Keratinocyte (primary cell): Measurements from ENCODE around the gene UTF1. TPM values are rescaled to one million over a fixed set of nuclear protein-coding genes. Genes with fewer than 3 reads are reported as not detected.

ENCODE experiments used
- DNase-seq: peaks from one replicate; pipeline ENCODE4 v3.0.0-alpha.2; 2011; ENCODE audit warnings: low read depth, missing footprints, low spot score
- FAIRE-seq: peaks from 2 replicates; lab custom pipeline; 2011; peaks lifted over from hg19 to GRCh38; lab: Jason Lieb, UNC
- H2AFZ ChIP-seq: 2 replicates; pipeline ENCODE4 v1.6.0; 2012; ENCODE audit warnings: low read length, control low read depth, inconsistent platforms; ENCODE audit not compliant: control insufficient read depth
- H3K27ac ChIP-seq: 2 replicates; pipeline ENCODE4 v1.5.1; 2011; ENCODE audit warnings: low read length; ENCODE audit not compliant: control insufficient read depth, insufficient read depth
- H3K27me3 ChIP-seq: 3 replicates; pipeline ENCODE4 v1.6.0; 2011; ENCODE audit warnings: low read length; ENCODE audit not compliant: control insufficient read depth, insufficient read depth; ENCODE audit errors: extremely low read depth
- H3K36me3 ChIP-seq, 2 experiments: 2 replicates in 1 of 2; 3 replicates in 1 of 2; pipeline ENCODE4 v1.5.1; 2011; ENCODE audit warnings: low read length in 2 of 2, mild to moderate bottlenecking in 1 of 2; ENCODE audit not compliant: control insufficient read depth in 2 of 2, insufficient read depth in 2 of 2; ENCODE audit errors: extremely low read depth in 1 of 2
- H3K4me1 ChIP-seq: 3 replicates; pipeline ENCODE4 v1.5.1; 2011; ENCODE audit warnings: low read length; ENCODE audit not compliant: control insufficient read depth, insufficient read depth; ENCODE audit errors: extremely low read depth
- H3K4me2 ChIP-seq: 3 replicates; pipeline ENCODE4 v1.6.0; 2011; ENCODE audit warnings: low read depth, low read length; ENCODE audit not compliant: control insufficient read depth, insufficient read depth; ENCODE audit errors: extremely low read depth
- H3K4me3 ChIP-seq, 3 experiments: fragments of 200-600 bp in 1 of 3; sonication (generic) in 1 of 3; 2 replicates in 2 of 3; 3 replicates in 1 of 3; pipeline ENCODE4 v1.5.1; 2011 to 2016; ENCODE audit warnings: low read length in 3 of 3, mild to moderate bottlenecking in 3 of 3, control low read depth in 2 of 3, inconsistent platforms in 1 of 3, low read depth in 1 of 3, mixed read lengths in 1 of 3, mixed run types in 1 of 3, moderate library complexity in 1 of 3; ENCODE audit not compliant: control insufficient read depth in 2 of 3, insufficient read depth in 2 of 3; ENCODE audit errors: extremely low read depth in 1 of 3
- H3K79me2 ChIP-seq: 2 replicates; pipeline ENCODE4 v1.6.0; 2012; ENCODE audit warnings: low read length; ENCODE audit not compliant: control insufficient read depth, insufficient read depth
- H3K9ac ChIP-seq: 3 replicates; pipeline ENCODE4 v1.6.0; 2011; ENCODE audit warnings: low read length; ENCODE audit not compliant: control insufficient read depth, insufficient read depth; ENCODE audit errors: extremely low read depth
- H3K9me1 ChIP-seq: 3 replicates; pipeline ENCODE4 v1.6.0; 2011; ENCODE audit warnings: low read length; ENCODE audit not compliant: control insufficient read depth, insufficient read depth; ENCODE audit errors: extremely low read depth
- H3K9me3 ChIP-seq: 2 replicates; pipeline ENCODE4 v1.5.1; 2012; ENCODE audit warnings: low read depth, low read length; ENCODE audit not compliant: control insufficient read depth
- H4K20me1 ChIP-seq: 3 replicates; pipeline ENCODE4 v1.6.0; 2011; ENCODE audit warnings: low read length; ENCODE audit not compliant: control insufficient read depth, insufficient read depth; ENCODE audit errors: extremely low read depth
- CTCF ChIP-seq, 3 experiments: IDR thresholded peaks in 1 of 3; conservative IDR thresholded peaks in 1 of 3; optimal IDR thresholded peaks in 1 of 3; 2 replicates in 2 of 3; 3 replicates in 1 of 3; pipeline versions ENCODE3 to v1.5.1; 2011; ENCODE audit warnings: low read length in 3 of 3, mild to moderate bottlenecking in 3 of 3, moderate library complexity in 2 of 3, control low read depth in 1 of 3, inconsistent platforms in 1 of 3; ENCODE audit not compliant: insufficient read depth in 2 of 3; ENCODE audit errors: extremely low read depth in 1 of 3
- EZH2 ChIP-seq: IDR thresholded peaks from one replicate; pipeline ENCODE4 v1.6.1; 2012; ENCODE audit warnings: inconsistent platforms, mild to moderate bottlenecking, low read length, moderate library complexity
- dilution Hi-C: fragments of 300-500 bp; cut with MboI; formaldehyde crosslinking; loops from one replicate; pipeline ENCODE4 v1.7.0; 2020; ENCODE audit warnings: low sequenced_read_pairs; ENCODE audit not compliant: extremely low pct_ligation_motif_present
- polyA plus RNA-seq, 5 experiments: library from polyadenylated mRNA; depleted of rRNA in 3 of 5; stranded (reverse) in 3 of 5; stranded (forward) in 1 of 5; unstranded in 1 of 5; fragments of >200 nt; gene quantifications; 1 replicate in 1 of 5; 2 replicates in 3 of 5; 3 replicates in 1 of 5; pipeline versions ENCODE4 v1.2.1 to v1.2.3, GENCODE V29; 2011 to 2012; ENCODE audit warnings: missing spikeins in 2 of 5, low read depth in 1 of 5, low replicate concordance in 1 of 5

The UTF1 gene
- polyA plus RNA-seq, 1 donor (not counting 4 experiments of a cell fraction or from before 2014, with no cell fraction given): not detected

DNA sequence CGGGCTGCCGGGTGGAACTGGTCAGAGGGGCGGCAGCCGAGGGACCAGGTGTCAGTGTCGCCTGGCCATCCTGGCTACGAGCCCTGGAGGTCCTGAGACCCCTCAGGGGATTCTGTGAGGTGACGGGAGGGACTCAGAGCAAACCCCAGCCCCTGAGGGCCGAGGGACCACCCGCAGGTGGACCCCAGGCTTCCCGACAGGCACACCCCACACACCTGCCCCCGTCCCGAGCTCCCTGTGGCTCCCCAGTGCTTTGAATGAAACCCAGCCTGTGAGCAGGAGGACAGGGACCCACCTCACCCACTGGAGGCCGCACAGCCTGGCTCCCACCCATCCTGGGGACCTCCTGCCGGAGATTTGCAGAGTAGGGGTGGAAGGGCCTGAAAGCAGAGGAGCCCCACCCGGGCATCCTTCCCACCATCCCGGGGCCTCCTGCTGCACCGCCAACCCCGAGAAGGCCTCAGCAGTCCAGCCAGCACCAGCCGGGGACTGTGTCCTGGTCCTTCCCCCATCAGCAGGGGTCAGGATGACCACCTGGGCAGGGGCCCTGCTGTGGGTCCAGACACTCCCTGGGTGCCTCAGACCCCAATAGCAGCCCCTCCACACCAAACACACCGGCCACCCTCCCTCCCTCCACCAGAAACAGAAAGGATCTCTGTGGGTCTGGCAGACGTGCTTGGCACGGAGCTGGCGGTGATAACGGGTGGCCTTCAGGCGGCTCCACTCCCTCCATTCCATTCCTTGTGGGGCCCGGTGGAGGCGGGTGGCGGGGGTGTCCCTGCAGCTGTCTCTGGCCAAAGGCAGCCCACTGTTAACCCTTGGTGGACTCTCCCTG is 21.6 kb downstream of the UTF1 start:
- no peaks in the 10 kb centered on the region for H3K9me1 ChIP-seq
- H3K27me3 ChIP-seq: peaks cover 25% of the 10 kb centered on the region
- H3K36me3 ChIP-seq: no peaks in the 10 kb centered on the region
- no peaks in the 10 kb centered on the region for H3K4me1 ChIP-seq
- H3K9ac ChIP-seq: no peak overlapping the region
- H3K4me2 ChIP-seq: no peak overlapping the region
- dilution Hi-C loops: no loop called here
- no peak overlapping the region for H3K4me3 ChIP-seq
- H3K27ac ChIP-seq: no peak overlapping the region
- H3K9me3 ChIP-seq: no peaks in the 10 kb centered on the region
- H2AFZ ChIP-seq: no peak overlapping the region
- no peak for DNase-seq
- H4K20me1 ChIP-seq: no peaks in the 10 kb centered on the region
- FAIRE-seq: no peak
- TF ChIP-seq CTCF (optimal IDR thresholded peaks at IDR 0.05 in 1 of 3, IDR thresholded peaks at IDR 0.05 in 1 of 3, conservative IDR thresholded peaks at IDR 0.05 in 1 of 3; ENCODE audit: extremely low read depth in 1 of 3, insufficient read depth in 2 of 3, low read length in 3 of 3): no peak
- no peak for TF ChIP-seq EZH2
- H3K79me2 ChIP-seq: no peaks in the 10 kb centered on the region

DNA sequence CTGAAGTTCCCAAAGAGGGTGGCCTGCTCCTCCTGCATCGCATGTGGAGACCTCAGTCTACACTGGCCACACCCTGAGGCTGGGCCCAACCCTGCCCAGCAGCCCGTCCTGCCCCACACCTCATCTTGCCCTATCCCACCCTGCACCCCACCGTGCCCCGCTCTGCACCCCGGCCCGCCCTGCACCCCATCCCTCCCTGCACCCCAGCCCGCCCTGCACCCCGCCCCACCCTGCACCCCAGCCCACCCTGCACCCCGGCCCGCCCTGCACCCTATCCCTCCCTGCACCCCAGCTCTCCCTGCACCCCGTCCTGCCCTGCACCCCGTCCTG is 22.2 kb downstream of the UTF1 start:
- Histone ChIP-seq H4K20me1 (no peaks in the 10 kb centered on the region), H3K9me3 (no peaks in the 10 kb centered on the region), H3K79me2 (no peaks in the 10 kb centered on the region), H3K27me3 (peaks cover 21% of the 10 kb centered on the region), H3K36me3 (no peaks in the 10 kb centered on the region), H3K4me1 (peaks cover 3% of the 10 kb centered on the region), H3K4me2 (no peak overlapping the region), H3K4me3 (no peak overlapping the region), H3K9me1 (no peaks in the 10 kb centered on the region), H3K9ac (no peak overlapping the region), H3K27ac (no peak overlapping the region), H2AFZ (no peak overlapping the region)
- no peak for FAIRE-seq
- no peak for DNase-seq
- TF ChIP-seq EZH2 (no peak), CTCF (optimal IDR thresholded peaks at IDR 0.05 in 1 of 3, IDR thresholded peaks at IDR 0.05 in 1 of 3, conservative IDR thresholded peaks at IDR 0.05 in 1 of 3; ENCODE audit: extremely low read depth in 1 of 3, insufficient read depth in 2 of 3, low read length in 3 of 3) (no peak)
- dilution Hi-C loops: no loop called here
